ENCODE data around the gene PRRT1B. TPM values are rescaled to one million over a fixed set of nuclear protein-coding genes. Genes with fewer than 3 reads are reported as not detected.

PRRT1B gene
- polyA plus RNA-seq, 3 donors = not detected

- no peak overlapping the region for H3K4me3 ChIP-seq (replicated peaks in 1 of 3; ENCODE audit: low read depth in 2 of 3, low read length in 3 of 3)
- H3K4me1 Mint-ChIP-seq = peaks cover 40% of the 10 kb centered on the region
- H4K20me1 ChIP-seq (ENCODE audit: insufficient read depth, low read length) = peaks cover 49% of the 10 kb centered on the region
- peaks cover 4% of the 10 kb centered on the region for H3K79me2 ChIP-seq (ENCODE audit: insufficient read depth, low read length)
- H3K27ac ChIP-seq (ENCODE audit: low read depth in 1 of 2, low read length in 2 of 2) = no peak overlapping the region
- no peak overlapping the region for H3K4me3 Mint-ChIP-seq
- 98% methylated on average over 26 of the region's 27 CpGs for WGBS (ENCODE audit: insufficient coverage)
- peaks cover 34 to 42% of the 10 kb centered on the region in 2 donors for H3K4me1 ChIP-seq (ENCODE audit: control insufficient read depth in 1 of 2, insufficient read depth in 2 of 2, low read length in 2 of 2)
- H3K36me3 Mint-ChIP-seq = peaks cover 75 to 91% of the 10 kb centered on the region in 2 donors
- DNase-seq = peak in 1 of 3 donors; percentile 4
- no peak for TF ChIP-seq CTCF (IDR thresholded peaks at IDR 0.05)
- H3K27me3 Mint-ChIP-seq (ENCODE audit: low read depth in 3 of 3) = no peaks in the 10 kb centered on the region
- no peaks in the 10 kb centered on the region for H3K27me3 ChIP-seq (ENCODE audit: control insufficient read depth in 2 of 2, insufficient read depth in 2 of 2, low read length in 2 of 2)
- no peak overlapping the region for H3K9ac ChIP-seq (ENCODE audit: insufficient read depth, low read length, poor library complexity, severe bottlenecking)
- H3K9me3 Mint-ChIP-seq = no peaks in the 10 kb centered on the region
- H3K36me3 ChIP-seq (replicated peaks in 1 of 2; ENCODE audit: control insufficient read depth in 1 of 2, insufficient read depth in 2 of 2, low read length in 2 of 2) = peaks cover 66 to 79% of the 10 kb centered on the region in 2 donors
- no peaks in the 10 kb centered on the region for H3K9me3 ChIP-seq (replicated peaks in 1 of 2; ENCODE audit: control insufficient read depth in 1 of 2, insufficient read depth in 1 of 2, low read length in 2 of 2)
- no peak overlapping the region for H3K4me2 ChIP-seq (replicated peaks; ENCODE audit: extremely low read depth, low read length, poor library complexity, severe bottlenecking)
- intact Hi-C loops (cut with micrococcal nuclease) = no loop called here
- H3K27ac Mint-ChIP-seq = peak overlapping the region in 1 of 7 donors; percentile 33
- H2AFZ ChIP-seq (ENCODE audit: insufficient read depth, low read depth, low read length, poor library complexity, severe bottlenecking) = no peak overlapping the region
These were observed 37.4 kb downstream of the PRRT1B start for GRCh38 chr9:131582466-131583336.

GRCh38 chr9:131583337-131583645, 38.0 kb downstream of the PRRT1B start:
- Histone ChIP-seq H4K20me1 (ENCODE audit: insufficient read depth, low read length) (peaks cover 43% of the 10 kb centered on the region), H3K27ac (ENCODE audit: low read depth in 1 of 2, low read length in 2 of 2) (peak overlapping the region in 1 of 2 donors; percentile 82), H2AFZ (ENCODE audit: insufficient read depth, low read depth, low read length, poor library complexity, severe bottlenecking) (no peak overlapping the region), H3K4me2 (replicated peaks; ENCODE audit: extremely low read depth, low read length, poor library complexity, severe bottlenecking) (no peak overlapping the region), H3K27me3 (ENCODE audit: control insufficient read depth in 2 of 2, insufficient read depth in 2 of 2, low read length in 2 of 2) (no peaks in the 10 kb centered on the region), H3K4me3 (replicated peaks in 1 of 3; ENCODE audit: low read depth in 2 of 3, low read length in 3 of 3) (no peak overlapping the region), H3K79me2 (ENCODE audit: insufficient read depth, low read length) (peaks cover 4% of the 10 kb centered on the region), H3K4me1 (ENCODE audit: control insufficient read depth in 1 of 2, insufficient read depth in 2 of 2, low read length in 2 of 2) (peaks cover 34 to 42% of the 10 kb centered on the region in 2 donors), H3K9me3 (replicated peaks in 1 of 2; ENCODE audit: control insufficient read depth in 1 of 2, insufficient read depth in 1 of 2, low read length in 2 of 2) (no peaks in the 10 kb centered on the region), H3K36me3 (replicated peaks in 1 of 2; ENCODE audit: control insufficient read depth in 1 of 2, insufficient read depth in 2 of 2, low read length in 2 of 2) (peaks cover 66 to 79% of the 10 kb centered on the region in 2 donors), H3K9ac (ENCODE audit: insufficient read depth, low read length, poor library complexity, severe bottlenecking) (no peak overlapping the region)
- no peaks in the 10 kb centered on the region for H3K27me3 Mint-ChIP-seq (ENCODE audit: low read depth in 3 of 3)
- intact Hi-C loops (cut with micrococcal nuclease) = no loop called here
- H3K4me3 Mint-ChIP-seq = no peak overlapping the region
- no peak for DNase-seq
- 97% methylated on average over 5 of the region's 5 CpGs for WGBS (ENCODE audit: insufficient coverage)
- H3K27ac Mint-ChIP-seq = peak overlapping the region in 1 of 7 donors; percentile 74
- TF ChIP-seq CTCF (IDR thresholded peaks at IDR 0.05) = no peak
- H3K36me3 Mint-ChIP-seq = peaks cover 75 to 91% of the 10 kb centered on the region in 2 donors
- peaks cover 40% of the 10 kb centered on the region for H3K4me1 Mint-ChIP-seq
- H3K9me3 Mint-ChIP-seq = no peaks in the 10 kb centered on the region
